HepG2 (cell line): ENCODE results near the gene TMEM150C. TPM values are rescaled to one million over a fixed set of nuclear protein-coding genes. Genes with fewer than 3 reads are reported as not detected.

Source experiments
- ATAC-seq: fragments of 200-7000 bp; cut with Tn5 transposase; 3 replicates; pipeline ENCODE4 v1.9.1; 2020; ENCODE audit warnings: mild to moderate bottlenecking, moderate library complexity
- BruUV-seq: library from RNA; stranded (reverse); fragments of 400-500 nt; replicated peaks from 2 replicates; lab custom pipeline; 2021; lab: Mats Ljungman, UMichigan
- CTCF ChIA-PET: fragments of 300-600 bp; formaldehyde crosslinking; extraction: SDS; loops from one replicate; lab custom pipeline; 2021; ENCODE audit warnings: low total read pairs, inconsistent platforms, low intra/inter-chr PET ratio; lab: Yijun Ruan, JAX
- POLR2A ChIA-PET: fragments of 350-600 bp; sonication (Branson Sonifier 250); formaldehyde crosslinking; loops from one replicate; lab custom pipeline; 2020; ENCODE audit warnings: antibody characterized with exemption, inconsistent platforms; lab: Yijun Ruan, JAX
- DNase-seq: peaks from one replicate; pipeline ENCODE4 v3.0.0-alpha.2; 2015; ENCODE audit warnings: low spot score
- FAIRE-seq: peaks from 3 replicates; lab custom pipeline; 2011; peaks lifted over from hg19 to GRCh38; lab: Jason Lieb, UNC
- H2AFZ ChIP-seq: one replicate; pipeline ENCODE4 v1.6.1; 2011; ENCODE audit warnings: low read length, inconsistent platforms
- H3K27ac ChIP-seq: fragments of 300-600 bp; 3 replicates; pipeline ENCODE4 v1.8.0; 2011; ENCODE audit warnings: mixed run types, mild to moderate bottlenecking, mixed read lengths, low read length, inconsistent platforms; ENCODE audit not compliant: insufficient read depth; ENCODE audit errors: extremely low read length
- H3K27me3 ChIP-seq, 2 experiments: fragments of 200-600 bp in 1 of 2; 2 replicates in 1 of 2; 3 replicates in 1 of 2; pipeline versions ENCODE4 v1.6.0 to v1.8.0; 2011; ENCODE audit warnings: low read length in 2 of 2, mild to moderate bottlenecking in 2 of 2, moderate library complexity in 2 of 2, inconsistent platforms in 1 of 2; ENCODE audit not compliant: insufficient read depth in 2 of 2, control insufficient read depth in 1 of 2
- H3K36me3 ChIP-seq, 2 experiments: fragments of 200-600 bp in 1 of 2; replicated peaks in 1 of 2; 2 replicates in 1 of 2; 3 replicates in 1 of 2; pipeline versions ENCODE4 v1.5.1 to v1.8.0; 2011; ENCODE audit warnings: low read length in 2 of 2, inconsistent platforms in 1 of 2; ENCODE audit not compliant: insufficient read depth in 2 of 2, control insufficient read depth in 1 of 2
- H3K4me1 ChIP-seq: 2 replicates; pipeline ENCODE4 v1.5.1; 2012; ENCODE audit warnings: low read length, inconsistent platforms; ENCODE audit not compliant: insufficient read depth
- H3K4me2 ChIP-seq: 2 replicates; pipeline ENCODE4 v1.6.0; 2011; ENCODE audit warnings: low read depth, low read length, inconsistent platforms
- H3K4me3 ChIP-seq, 3 experiments: fragments of 200-600 bp in 1 of 3; sonication (generic), shearing (Covaris generic) in 1 of 3; replicated peaks in 1 of 3; 2 replicates each; pipeline ENCODE4 v1.5.1; 2011 to 2016; ENCODE audit warnings: low read length in 3 of 3, inconsistent platforms in 2 of 3, low read depth in 2 of 3, mild to moderate bottlenecking in 2 of 3, control low read depth in 1 of 3, mixed read lengths in 1 of 3; ENCODE audit not compliant: insufficient read depth in 1 of 3
- H3K79me2 ChIP-seq: one replicate; pipeline ENCODE4 v1.6.1; 2011; ENCODE audit warnings: low read length, inconsistent platforms; ENCODE audit not compliant: insufficient read depth
- H3K9ac ChIP-seq: 2 replicates; pipeline ENCODE4 v1.6.0; 2011; ENCODE audit warnings: mild to moderate bottlenecking, low read depth, low read length, inconsistent platforms; ENCODE audit not compliant: insufficient read depth
- H3K9me3 ChIP-seq: 2 replicates; pipeline ENCODE4 v1.5.1; 2012; ENCODE audit warnings: mild to moderate bottlenecking, low read length
- H4K20me1 ChIP-seq: 2 replicates; pipeline ENCODE4 v1.6.0; 2011; ENCODE audit warnings: inconsistent platforms, mild to moderate bottlenecking, low read length, moderate library complexity; ENCODE audit not compliant: insufficient read depth
- HOXD1 ChIP-seq: sonication (generic); formaldehyde crosslinking; IDR thresholded peaks from 2 replicates; pipeline ENCODE4 v1.5.0; 2020; ENCODE audit warnings: missing genetic modification reagents
- KAT8 ChIP-seq: IDR thresholded peaks from 2 replicates; pipeline ENCODE4 v1.6.1; 2016; ENCODE audit warnings: missing genetic modification reagents, missing compliant biosample characterization
- KDM4B ChIP-seq: sonication (generic); formaldehyde crosslinking; IDR thresholded peaks from 2 replicates; pipeline ENCODE4 v1.4.0; 2020; ENCODE audit warnings: missing genetic modification reagents
- KLF11 ChIP-seq: IDR thresholded peaks from 2 replicates; pipeline ENCODE4 v1.6.1; 2016; ENCODE audit warnings: missing compliant biosample characterization
- MED13 ChIP-seq: sonication (generic); formaldehyde crosslinking; IDR thresholded peaks from 2 replicates; pipeline ENCODE4 v1.5.0; 2020; ENCODE audit warnings: missing genetic modification reagents
- MYC ChIP-seq: sonication (generic); formaldehyde crosslinking; IDR thresholded peaks from 2 replicates; pipeline ENCODE4 v1.9.0; 2021; ENCODE audit warnings: missing genetic modification reagents, borderline replicate concordance
- NR2F6 ChIP-seq, 2 experiments: IDR thresholded peaks; 2 replicates each; pipeline ENCODE4 v1.6.1; 2016; ENCODE audit warnings: antibody characterized with exemption in 1 of 2, mild to moderate bottlenecking in 1 of 2
- ZFY ChIP-seq: sonication (generic); formaldehyde crosslinking; IDR thresholded peaks from 2 replicates; pipeline ENCODE4 v1.4.0; 2020; ENCODE audit warnings: missing genetic modification reagents
- ZNF274 ChIP-seq: sonication (generic); formaldehyde crosslinking; IDR thresholded peaks from 2 replicates; pipeline ENCODE4 v1.5.1; 2020; ENCODE audit warnings: mild to moderate bottlenecking, missing genetic modification reagents
- ZNF724P ChIP-seq: sonication (generic); formaldehyde crosslinking; IDR thresholded peaks from 2 replicates; pipeline ENCODE4 v1.8.0; 2022; ENCODE audit warnings: missing genetic modification reagents, borderline replicate concordance
- ZNF766 ChIP-seq: sonication (generic); formaldehyde crosslinking; IDR thresholded peaks from 2 replicates; pipeline ENCODE4 v1.5.0; 2020; ENCODE audit warnings: missing genetic modification reagents, borderline replicate concordance
- WGBS: methylation state at CpG from one replicate; pipeline ENCODE4 v1.1.6; 2017; ENCODE audit warnings: low lambda C conversion rate; 5-methylcytosine and 5-hydroxymethylcytosine counted together
- in situ Hi-C: cut with HindIII; loops from 2 replicates; pipeline ENCODE4 v1.10.0; 2017; ENCODE audit warnings: low pct_unique_long_range_greater_than_20kb; ENCODE audit not compliant: extremely low pct_ligation_motif_present
- intact Hi-C: fragments of 100-400 bp; cut with micrococcal nuclease; formaldehyde crosslinking; loops from one replicate; pipeline ENCODE4 v1.10.0; 2022; ENCODE audit not compliant: unreplicated experiment
- polyA plus RNA-seq, 8 experiments: library from polyadenylated mRNA; depleted of rRNA in 3 of 8; stranded (reverse) in 7 of 8; unstranded in 1 of 8; fragments of >200 nt; fragmentation: Illumina TruSeq in 4 of 8; extraction: Trizol in 4 of 8; gene quantifications; 2 replicates each; pipeline versions ENCODE4 v1.2.1 to v1.2.3, GENCODE V29; 2011 to 2016; ENCODE audit warnings: low read depth in 4 of 8, missing spikeins in 1 of 8, mixed read lengths in 1 of 8; ENCODE audit not compliant: insufficient read depth in 1 of 8
- total RNA-seq, 5 experiments: library from RNA; depleted of rRNA; stranded (reverse); fragments of >200 nt; fragmentation: Illumina TruSeq; extraction: Trizol; gene quantifications; 2 replicates each; pipeline ENCODE4 v1.2.3, GENCODE V29; 2016; ENCODE audit warnings: low read depth in 1 of 5
- TF ChIP-seq, protein P1 (sequence below): sonication (generic); formaldehyde crosslinking; IDR thresholded peaks from 2 replicates; pipeline ENCODE4 v1.4.0; 2020; ENCODE audit warnings: missing genetic modification reagents, mild to moderate bottlenecking, borderline replicate concordance
- TF ChIP-seq, protein P2 (sequence below): sonication (generic); formaldehyde crosslinking; IDR thresholded peaks from 2 replicates; pipeline ENCODE4 v1.9.0; 2022; ENCODE audit warnings: low read depth, missing genetic modification reagents

The TMEM150C gene
- total and polyA plus RNA-seq, 2 of the 13 experiments (the other 11 are each of a cell fraction or from before 2014, with no cell fraction given), result 0.33 to 0.42 TPM

DNA sequence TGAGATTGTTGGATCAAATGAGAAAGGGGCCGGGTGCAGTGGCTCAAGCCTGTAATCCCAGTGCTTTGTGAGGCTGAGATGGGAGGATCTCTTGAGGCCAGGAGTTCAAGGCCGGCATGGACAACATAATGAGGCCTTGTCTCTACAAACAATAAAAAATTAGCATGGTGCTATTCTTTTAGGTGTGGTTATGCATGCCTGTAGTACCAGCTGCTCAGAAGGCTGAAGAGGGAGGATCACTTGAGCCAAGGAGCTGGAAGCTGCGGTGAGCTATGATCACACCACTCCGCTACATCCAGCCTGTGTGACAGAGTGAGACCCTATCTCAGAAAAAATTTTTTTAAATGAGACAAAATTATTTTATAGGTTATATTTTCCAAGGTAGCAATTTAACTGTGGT lies 49.7 kb upstream of the TMEM150C start:
- TF ChIP-seq ZFY (CRISPR knock-in tag), result no peak
- TF ChIP-seq ZNF724P (CRISPR knock-in tag), result no peak
- TF ChIP-seq KLF11 (CRISPR knock-in tag), result no peak
- TF ChIP-seq, protein P1, sequence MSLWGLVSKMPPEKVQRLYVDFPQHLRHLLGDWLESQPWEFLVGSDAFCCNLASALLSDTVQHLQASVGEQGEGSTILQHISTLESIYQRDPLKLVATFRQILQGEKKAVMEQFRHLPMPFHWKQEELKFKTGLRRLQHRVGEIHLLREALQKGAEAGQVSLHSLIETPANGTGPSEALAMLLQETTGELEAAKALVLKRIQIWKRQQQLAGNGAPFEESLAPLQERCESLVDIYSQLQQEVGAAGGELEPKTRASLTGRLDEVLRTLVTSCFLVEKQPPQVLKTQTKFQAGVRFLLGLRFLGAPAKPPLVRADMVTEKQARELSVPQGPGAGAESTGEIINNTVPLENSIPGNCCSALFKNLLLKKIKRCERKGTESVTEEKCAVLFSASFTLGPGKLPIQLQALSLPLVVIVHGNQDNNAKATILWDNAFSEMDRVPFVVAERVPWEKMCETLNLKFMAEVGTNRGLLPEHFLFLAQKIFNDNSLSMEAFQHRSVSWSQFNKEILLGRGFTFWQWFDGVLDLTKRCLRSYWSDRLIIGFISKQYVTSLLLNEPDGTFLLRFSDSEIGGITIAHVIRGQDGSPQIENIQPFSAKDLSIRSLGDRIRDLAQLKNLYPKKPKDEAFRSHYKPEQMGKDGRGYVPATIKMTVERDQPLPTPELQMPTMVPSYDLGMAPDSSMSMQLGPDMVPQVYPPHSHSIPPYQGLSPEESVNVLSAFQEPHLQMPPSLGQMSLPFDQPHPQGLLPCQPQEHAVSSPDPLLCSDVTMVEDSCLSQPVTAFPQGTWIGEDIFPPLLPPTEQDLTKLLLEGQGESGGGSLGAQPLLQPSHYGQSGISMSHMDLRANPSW (CRISPR knock-in tag), result no peak
- TF ChIP-seq ZNF274, result no peak
- TF ChIP-seq MYC, result no peak
- no peak for TF ChIP-seq MED13
- no peak for TF ChIP-seq ZNF766 (CRISPR knock-in tag)
- no peak for TF ChIP-seq KAT8
- TF ChIP-seq, protein P2, sequence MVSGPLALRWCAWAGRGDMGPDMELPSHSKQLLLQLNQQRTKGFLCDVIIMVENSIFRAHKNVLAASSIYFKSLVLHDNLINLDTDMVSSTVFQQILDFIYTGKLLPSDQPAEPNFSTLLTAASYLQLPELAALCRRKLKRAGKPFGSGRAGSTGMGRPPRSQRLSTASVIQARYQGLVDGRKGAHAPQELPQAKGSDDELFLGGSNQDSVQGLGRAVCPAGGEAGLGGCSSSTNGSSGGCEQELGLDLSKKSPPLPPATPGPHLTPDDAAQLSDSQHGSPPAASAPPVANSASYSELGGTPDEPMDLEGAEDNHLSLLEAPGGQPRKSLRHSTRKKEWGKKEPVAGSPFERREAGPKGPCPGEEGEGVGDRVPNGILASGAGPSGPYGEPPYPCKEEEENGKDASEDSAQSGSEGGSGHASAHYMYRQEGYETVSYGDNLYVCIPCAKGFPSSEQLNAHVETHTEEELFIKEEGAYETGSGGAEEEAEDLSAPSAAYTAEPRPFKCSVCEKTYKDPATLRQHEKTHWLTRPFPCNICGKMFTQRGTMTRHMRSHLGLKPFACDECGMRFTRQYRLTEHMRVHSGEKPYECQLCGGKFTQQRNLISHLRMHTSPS (CRISPR knock-in tag), result no peak
- no peak for TF ChIP-seq NR2F6 (IDR thresholded peaks at IDR 0.05)
- no peak for TF ChIP-seq NR2F6 (CRISPR knock-in tag; IDR thresholded peaks at IDR 0.05)
- TF ChIP-seq HOXD1 (CRISPR knock-in tag), result no peak
- TF ChIP-seq KDM4B (CRISPR knock-in tag), result no peak
- TF ChIP-seq, all 625 proteins: peak for 0
- 62% methylated on average over 3 of the region's 4 CpGs for WGBS
- CTCF ChIA-PET, result no interaction called here
- intact Hi-C loops (no loop called here), in situ Hi-C loops (no loop called here)
- Histone ChIP-seq H3K4me3 (no peak overlapping the region), H3K27me3 (no peaks in the 10 kb centered on the region; a peak in 1 of 5 replicates), H3K79me2 (no peaks in the 10 kb centered on the region), H3K4me2 (no peak overlapping the region), H4K20me1 (no peaks in the 10 kb centered on the region), H2AFZ (no peak overlapping the region), H3K9ac (no peak overlapping the region), H3K36me3 (no peaks in the 10 kb centered on the region), H3K4me1 (no peaks in the 10 kb centered on the region), H3K9me3 (no peaks in the 10 kb centered on the region), H3K27ac (no peak overlapping the region)
- FAIRE-seq (no peak), DNase-seq (no peak), ATAC-seq (no peak)
- POLR2A ChIA-PET, result no interaction called here
- BruUV-seq, result no TSS peak
